ENCODE data around the gene BOLA1. TPM values are rescaled to one million over a fixed set of nuclear protein-coding genes. Genes with fewer than 3 reads are reported as not detected.

Gene BOLA1
- total and polyA plus RNA-seq, 2 of the 13 experiments (the other 11 are each of a cell fraction or from before 2014, with no cell fraction given): 3.2 to 4.2 TPM

GRCh38 chr1:149927563-149928400 lies 28.4 kb downstream of the BOLA1 start, which contains the start of gene SF3B4 (continued):
- TF ChIP-seq ATM (IDR thresholded peaks at IDR 0.05; ENCODE audit: borderline replicate concordance) (no peak), SYNCRIP (IDR thresholded peaks at IDR 0.05; ENCODE audit: insufficient read depth, low read depth, low read length) (no peak), ZNF225 (CRISPR knock-in tag; IDR thresholded peaks at IDR 0.05) (peak; percentile 65; the same call in 1 of the 2 replicates), CEBPG (CRISPR knock-in tag; IDR thresholded peaks at IDR 0.05) (no peak; the same call in 1 of the 2 replicates), MTF2 (CRISPR knock-in tag; IDR thresholded peaks at IDR 0.05; ENCODE audit: borderline replicate concordance) (peak; percentile 80), CBFB (CRISPR knock-in tag; IDR thresholded peaks at IDR 0.05) (peak; percentile 73), ZFP1 (CRISPR knock-in tag; IDR thresholded peaks at IDR 0.05) (no peak), ZNF44 (CRISPR knock-in tag; IDR thresholded peaks at IDR 0.05) (no peak), SNAPC2 (CRISPR knock-in tag; IDR thresholded peaks at IDR 0.05) (no peak), NR3C1 (CRISPR knock-in tag; IDR thresholded peaks at IDR 0.05) (no peak), ZNF576 (CRISPR knock-in tag; IDR thresholded peaks at IDR 0.05) (no peak), KDM5B (CRISPR knock-in tag; IDR thresholded peaks at IDR 0.05; ENCODE audit: borderline replicate concordance) (peak; percentile 87; the same call in 1 of the 2 replicates), RBM39 (IDR thresholded peaks at IDR 0.05; ENCODE audit: low read depth, low read length, poor library complexity, severe bottlenecking) (peak; percentile 87), SOX5 (CRISPR knock-in tag; IDR thresholded peaks at IDR 0.05; ENCODE audit: borderline replicate concordance) (no peak; the same call in 1 of the 2 replicates), FLYWCH1 (CRISPR knock-in tag; IDR thresholded peaks at IDR 0.05) (no peak), ADNP (CRISPR knock-in tag; IDR thresholded peaks at IDR 0.05) (no peak), POLR2A (IDR thresholded peaks at IDR 0.05; ENCODE audit: insufficient read depth in 1 of 2, low read depth in 2 of 2, low read length in 2 of 2) (peak; percentile 94 to 95), EEA1 (CRISPR knock-in tag; IDR thresholded peaks at IDR 0.05; ENCODE audit: borderline replicate concordance) (no peak), ZFY (CRISPR knock-in tag; IDR thresholded peaks at IDR 0.05) (peak; percentile 88), E2F1 (CRISPR knock-in tag; IDR thresholded peaks at IDR 0.05) (peak; percentile 79), THAP11 (CRISPR knock-in tag; IDR thresholded peaks at IDR 0.05) (peak; percentile 95), ZNF598 (CRISPR knock-in tag; IDR thresholded peaks at IDR 0.05; ENCODE audit: borderline replicate concordance) (peak; percentile 86; the same call in 1 of the 2 replicates), NCOA2 (CRISPR knock-in tag; IDR thresholded peaks at IDR 0.05) (no peak), ATF6 (CRISPR knock-in tag; conservative IDR thresholded peaks at IDR 0.05) (no peak), PHF8 (CRISPR knock-in tag; IDR thresholded peaks at IDR 0.05) (peak; percentile 94), ZNF777 (CRISPR knock-in tag; IDR thresholded peaks at IDR 0.05) (peak; percentile 36; the same call in 1 of the 2 replicates)

Data from HepG2 (cell line).